H1 (cell line): ENCODE measurements around the gene GLT8D2. TPM values are rescaled to one million over a fixed set of nuclear protein-coding genes. Genes with fewer than 3 reads are reported as not detected.

Experiments
- CTCF ChIA-PET: fragments of 300-600 bp; sonication (Branson Sonifier 250); formaldehyde crosslinking; loops from one replicate; lab custom pipeline; 2021; ENCODE audit not compliant: partially characterized antibody; lab: Charles Lee
- POLR2A ChIA-PET: fragments of 300-600 bp; sonication (Branson Sonifier 250); formaldehyde crosslinking; loops from one replicate; lab custom pipeline; 2021; ENCODE audit warnings: inconsistent platforms; ENCODE audit not compliant: partially characterized antibody; lab: Charles Lee
- DNase-seq, 2 experiments: peaks; one replicate each; pipeline versions ENCODE4 v3.0.0 to v3.0.0-alpha.2; 2010 to 2022; ENCODE audit warnings: low spot score in 2 of 2, low read depth in 1 of 2, mixed read lengths in 1 of 2
- FAIRE-seq: peaks from 2 replicates; lab custom pipeline; 2011; peaks lifted over from hg19 to GRCh38; lab: Jason Lieb, UNC
- H2AFZ ChIP-seq: 2 replicates; pipeline ENCODE4 v1.8.1; 2012; ENCODE audit warnings: low read length, inconsistent platforms
- H2AK5ac ChIP-seq: 2 replicates; pipeline ENCODE4 v1.6.1; 2013; ENCODE audit warnings: low read depth, low read length
- H2BK120ac ChIP-seq: replicated peaks from 2 replicates; pipeline ENCODE3; 2013; ENCODE audit warnings: low read depth, low read length, inconsistent platforms
- H2BK12ac ChIP-seq: 2 replicates; pipeline ENCODE4 v1.6.1; 2013; ENCODE audit warnings: low read depth, low read length
- H2BK15ac ChIP-seq: 2 replicates; pipeline ENCODE4 v1.6.1; 2013; ENCODE audit warnings: low read length
- H2BK20ac ChIP-seq: 2 replicates; pipeline ENCODE4 v1.6.1; 2013; ENCODE audit warnings: low read length
- H2BK5ac ChIP-seq: 2 replicates; pipeline ENCODE4 v1.6.1; 2013; ENCODE audit warnings: low read depth, low read length
- H3K14ac ChIP-seq: 2 replicates; pipeline ENCODE4 v1.6.1; 2013; ENCODE audit warnings: inconsistent platforms; ENCODE audit not compliant: insufficient read length
- H3K18ac ChIP-seq: 2 replicates; pipeline ENCODE4 v1.6.1; 2013; ENCODE audit warnings: low read length; ENCODE audit errors: extremely low read depth
- H3K23ac ChIP-seq: 2 replicates; pipeline ENCODE4 v1.6.1; 2013; ENCODE audit warnings: inconsistent platforms; ENCODE audit not compliant: insufficient read length
- H3K23me2 ChIP-seq: 2 replicates; pipeline ENCODE4 v1.6.1; 2013; ENCODE audit warnings: low read depth, low read length
- H3K27ac ChIP-seq: 2 replicates; pipeline ENCODE4 v1.6.1; 2011; ENCODE audit warnings: low read depth, low read length, inconsistent platforms
- H3K27me3 ChIP-seq, 4 experiments: replicated peaks in 1 of 4; 1 replicate in 1 of 4; 2 replicates in 3 of 4; pipeline versions ENCODE4 v1.6.1 to v1.8.1; 2011 to 2013; ENCODE audit warnings: low read length in 3 of 4, mild to moderate bottlenecking in 3 of 4, inconsistent platforms in 2 of 4, mixed read lengths in 2 of 4, moderate library complexity in 1 of 4; ENCODE audit not compliant: control insufficient read depth in 3 of 4, insufficient read depth in 3 of 4; ENCODE audit errors: extremely low read depth in 1 of 4
- H3K36me3 ChIP-seq, 4 experiments: 2 replicates each; pipeline versions ENCODE4 v1.6.1 to v1.8.1; 2011 to 2013; ENCODE audit warnings: mild to moderate bottlenecking in 4 of 4, low read length in 3 of 4, moderate library complexity in 2 of 4, control low read depth in 1 of 4, inconsistent platforms in 1 of 4; ENCODE audit not compliant: insufficient read depth in 4 of 4, control insufficient read depth in 2 of 4
- H3K4ac ChIP-seq: replicated peaks from 2 replicates; pipeline ENCODE3; 2013; ENCODE audit warnings: low read length, low read depth, mixed read lengths, inconsistent platforms; ENCODE audit not compliant: insufficient read length
- H3K4me1 ChIP-seq, 4 experiments: replicated peaks in 1 of 4; 1 replicate in 1 of 4; 2 replicates in 3 of 4; pipeline versions ENCODE4 v1.6.1 to v1.8.1; 2011 to 2013; ENCODE audit warnings: low read length in 3 of 4, inconsistent platforms in 2 of 4, mixed read lengths in 1 of 4; ENCODE audit not compliant: insufficient read depth in 4 of 4, control insufficient read depth in 3 of 4
- H3K4me2 ChIP-seq, 2 experiments: 2 replicates each; pipeline versions ENCODE4 v1.6.1 to v1.8.1; 2011 to 2013; ENCODE audit warnings: low read depth in 2 of 2, low read length in 2 of 2, control low read depth in 1 of 2, inconsistent platforms in 1 of 2, mild to moderate bottlenecking in 1 of 2; ENCODE audit not compliant: insufficient read depth in 1 of 2
- H3K4me3 ChIP-seq, 4 experiments: fragments of 200-600, 300-600 bp in 1 of 4; sonication (generic), shearing (Covaris generic), sonication (Bioruptor Twin) in 1 of 4; 2 replicates each; pipeline versions ENCODE4 v1.5.1 to v1.8.1; 2011 to 2016; ENCODE audit warnings: low read length in 4 of 4, low read depth in 3 of 4, control low read depth in 2 of 4, inconsistent platforms in 2 of 4, mild to moderate bottlenecking in 2 of 4, mixed read lengths in 1 of 4, moderate library complexity in 1 of 4; ENCODE audit not compliant: insufficient read depth in 2 of 4; ENCODE audit errors: extremely low read depth in 1 of 4
- H3K56ac ChIP-seq: replicated peaks from 2 replicates; pipeline ENCODE3; 2013; ENCODE audit warnings: low read depth, mild to moderate bottlenecking, mixed read lengths, low read length, inconsistent platforms; ENCODE audit not compliant: insufficient read length
- H3K79me1 ChIP-seq: 2 replicates; pipeline ENCODE4 v1.6.1; 2013; ENCODE audit warnings: low read depth, low read length, control low read depth
- H3K79me2 ChIP-seq, 2 experiments: 2 replicates each; pipeline versions ENCODE4 v1.6.1 to v1.8.1; 2012 to 2013; ENCODE audit warnings: low read length in 2 of 2, mild to moderate bottlenecking in 2 of 2, inconsistent platforms in 1 of 2; ENCODE audit not compliant: insufficient read depth in 2 of 2, control insufficient read depth in 1 of 2
- H3K9ac ChIP-seq, 4 experiments: replicated peaks in 1 of 4; 1 replicate in 1 of 4; 2 replicates in 3 of 4; pipeline versions ENCODE4 v1.6.1 to v1.8.1; 2011 to 2013; ENCODE audit warnings: low read depth in 3 of 4, low read length in 3 of 4, control low read depth in 2 of 4, mild to moderate bottlenecking in 2 of 4, moderate library complexity in 2 of 4, inconsistent platforms in 1 of 4; ENCODE audit errors: extremely low read depth in 1 of 4
- H3K9me3 ChIP-seq, 2 experiments: 2 replicates each; pipeline versions ENCODE4 v1.6.1 to v1.8.1; 2012 to 2013; ENCODE audit warnings: mild to moderate bottlenecking in 2 of 2, moderate library complexity in 2 of 2, control low read depth in 1 of 2, inconsistent platforms in 1 of 2, low read depth in 1 of 2, low read length in 1 of 2, mixed read lengths in 1 of 2; ENCODE audit not compliant: insufficient read depth in 2 of 2
- H4K20me1 ChIP-seq, 2 experiments: replicated peaks in 1 of 2; 2 replicates each; pipeline versions ENCODE3 to v1.8.1; 2011 to 2013; ENCODE audit warnings: inconsistent platforms in 2 of 2, low read length in 2 of 2, mild to moderate bottlenecking in 1 of 2; ENCODE audit not compliant: insufficient read depth in 2 of 2, control insufficient read depth in 1 of 2
- H4K5ac ChIP-seq: 2 replicates; pipeline ENCODE4 v1.6.1; 2013; ENCODE audit warnings: low read length, low read depth, mixed read lengths, inconsistent platforms; ENCODE audit not compliant: insufficient read length
- H4K8ac ChIP-seq: 2 replicates; pipeline ENCODE4 v1.8.0; 2013; ENCODE audit warnings: mild to moderate bottlenecking, moderate library complexity, low read length, inconsistent platforms; ENCODE audit not compliant: insufficient read depth; ENCODE audit errors: extremely low read depth
- H4K91ac ChIP-seq: replicated peaks from 2 replicates; pipeline ENCODE3; 2013; ENCODE audit warnings: low read length, mixed read lengths, inconsistent platforms; ENCODE audit not compliant: insufficient read length
- BRCA1 ChIP-seq: IDR thresholded peaks from 2 replicates; pipeline ENCODE4 v1.6.1; 2012; ENCODE audit warnings: low read depth, low read length, improper control_type of control experiment
- NANOG ChIP-seq: IDR thresholded peaks from 2 replicates; pipeline ENCODE4 v1.6.1; 2011; ENCODE audit warnings: low read length, low read depth, mild to moderate bottlenecking, inconsistent platforms; ENCODE audit not compliant: insufficient read depth, poor library complexity, severe bottlenecking
- TAF7 ChIP-seq: optimal IDR thresholded peaks from 2 replicates; pipeline ENCODE3; 2011; ENCODE audit warnings: low read depth, mild to moderate bottlenecking, inconsistent platforms, low read length, moderate library complexity, borderline replicate concordance
- WGBS, 2 experiments: shearing (Covaris generic) in 1 of 2; methylation state at CpG; one replicate each; pipeline versions ENCODE4 v1.1.6 to v1.1.7; 2013 to 2015; ENCODE audit warnings: low lambda C conversion rate in 2 of 2, mixed read lengths in 2 of 2, inconsistent platforms in 1 of 2, low coverage in 1 of 2, missing lambda C conversion rate in 1 of 2; ENCODE audit not compliant: insufficient replicate concordance in 2 of 2, insufficient coverage in 1 of 2, insufficient read length in 1 of 2; ENCODE audit errors: extremely low coverage in 1 of 2, missing lambda C conversion rate in 1 of 2; 5-methylcytosine and 5-hydroxymethylcytosine counted together
- polyA plus RNA-seq, 7 experiments: library from polyadenylated mRNA; depleted of rRNA in 3 of 7; stranded (reverse) in 5 of 7; unstranded in 2 of 7; fragments of >200 nt in 5 of 7; fragments of 200-250 nt in 2 of 7; gene quantifications; 1 replicate in 5 of 7; 2 replicates in 1 of 7; 4 replicates in 1 of 7; pipeline versions ENCODE4 v1.2.1 to v1.2.3, GENCODE V29; 2011 to 2013; ENCODE audit warnings: missing spikeins in 2 of 7, mixed read lengths in 2 of 7
- total RNA-seq: library from RNA; stranded (reverse); fragmentation: NEBNext Ultra II Directional; extraction: Animal tissue kit (Norgen Biotek cat#: 25700); gene quantifications from 2 replicates; pipeline ENCODE4 v1.2.1, GENCODE V29; 2021

GLT8D2 gene
- total and polyA plus RNA-seq, 2 of the 8 experiments (the other 6 are each of a cell fraction or from before 2014, with no cell fraction given), result 6.8 to 9.8 TPM

GRCh38 chr12:103973909-103974308, 76.1 kb downstream of the GLT8D2 start:
- Histone ChIP-seq H3K27me3 (no peaks in the 10 kb centered on the region), H4K8ac (no peak overlapping the region), H3K4me2 (no peak overlapping the region), H3K23me2 (no peaks in the 10 kb centered on the region), H3K9me3 (no peaks in the 10 kb centered on the region), H3K14ac (no peak overlapping the region), H2BK12ac (no peak overlapping the region), H2AFZ (no peak overlapping the region), H3K23ac (no peak overlapping the region), H2BK15ac (no peak overlapping the region), H2AK5ac (no peak overlapping the region), H3K27ac (no peak overlapping the region), H3K4me3 (no peak overlapping the region), H3K79me1 (peaks cover 4% of the 10 kb centered on the region; the same call in 1 of the 2 replicates), H4K20me1 (peaks cover 3 to 4% of the 10 kb centered on the region in 2 experiments), H3K4me1 (no peaks in the 10 kb centered on the region), H4K5ac (no peak overlapping the region), H2BK20ac (no peak overlapping the region), H3K36me3 (peaks cover 4 to 38% (median 12%) of the 10 kb centered on the region in 4 experiments; a peak in 7 of 8 replicates), H3K56ac (no peak overlapping the region), H3K18ac (no peak overlapping the region), H2BK120ac (no peak overlapping the region), H3K4ac (no peak overlapping the region), H3K79me2 (peaks cover 18 to 87% of the 10 kb centered on the region in 2 experiments), H4K91ac (no peak overlapping the region), H2BK5ac (no peak overlapping the region), H3K9ac (no peak overlapping the region)
- CTCF ChIA-PET, result interaction anchor here (1.1 to 1.6 kb wide), 5 partner anchors 8 to 203 kb away, joined by 3 read pairs; partner anchors contain the start of gene TDG
- POLR2A ChIA-PET, result interaction anchor here (1.0 to 2.3 kb wide), 4 partner anchors 9 to 24 kb away, joined by 3 to 12 read pairs (median 7); partner anchors contain the start of gene TDG
- FAIRE-seq (no peak), DNase-seq (no peak)
- 89% methylated on average over 2 of the region's 2 CpGs; no CpG with 5 or more reads in 1 of the 2 experiments for WGBS, 2 experiments
- TF ChIP-seq NANOG (no peak), TAF7 (no peak), BRCA1 (no peak)
